ENCODE data around the gene KNL1.

Gene KNL1

GRCh38 chr15:40618023-40618422 is 24.0 kb downstream of the KNL1 start:
- WGBS (ENCODE audit: extremely low coverage, insufficient coverage, insufficient read length) = no CpG with 5 or more reads among the region's 2 CpGs

GRCh38 chr15:40618906-40619305 is 24.9 kb downstream of the KNL1 start:
- Histone ChIP-seq H3K18ac (ENCODE audit: low read length) (no peak overlapping the region), H3K9ac (ENCODE audit: low read length) (no peak overlapping the region), H3K4me3 (ENCODE audit: low read depth, low read length) (no peak overlapping the region), H2AFZ (ENCODE audit: insufficient read depth, low read length, poor library complexity) (no peak overlapping the region), H3K4me2 (ENCODE audit: low read length) (no peak overlapping the region), H3K4me1 (ENCODE audit: control insufficient read depth in 1 of 2, insufficient read depth in 2 of 2, low read length in 2 of 2) (no peaks in the 10 kb centered on the region), H2BK5ac (ENCODE audit: low read depth, low read length, poor library complexity) (no peak overlapping the region), H4K12ac (ENCODE audit: low read depth, low read length) (no peak overlapping the region), H2BK120ac (ENCODE audit: insufficient read depth, low read length, poor library complexity) (no peak overlapping the region), H3K14ac (ENCODE audit: low read length) (no peak overlapping the region), H3K23ac (ENCODE audit: low read length) (no peak overlapping the region), H3K4ac (ENCODE audit: low read depth, low read length) (no peak overlapping the region), H4K8ac (ENCODE audit: low read depth, low read length) (no peak overlapping the region), H2AK5ac (ENCODE audit: low read length) (no peak overlapping the region), H3K27ac (ENCODE audit: low read depth, low read length) (no peak overlapping the region), H3K27me3 (ENCODE audit: insufficient read depth, low read length) (no peaks in the 10 kb centered on the region), H3K79me1 (ENCODE audit: low read length) (no peaks in the 10 kb centered on the region), H2BK12ac (ENCODE audit: low read length) (no peak overlapping the region), H4K91ac (ENCODE audit: low read depth, low read length) (no peak overlapping the region), H3K79me2 (ENCODE audit: control insufficient read depth, insufficient read depth, low read length, poor library complexity) (no peaks in the 10 kb centered on the region), H3K9me3 (ENCODE audit: insufficient read depth, low read depth, low read length) (no peaks in the 10 kb centered on the region), H3K36me3 (ENCODE audit: control insufficient read depth in 1 of 2, insufficient read depth in 2 of 2, low read length in 2 of 2) (no peaks in the 10 kb centered on the region)
- no peak for DNase-seq

More at GRCh38 chr15:40618023-40618422, 24.0 kb downstream of the KNL1 start:
- Histone ChIP-seq H3K4me1 (ENCODE audit: control insufficient read depth in 1 of 2, insufficient read depth in 2 of 2, low read length in 2 of 2) (no peaks in the 10 kb centered on the region), H3K9me3 (ENCODE audit: insufficient read depth, low read depth, low read length) (no peaks in the 10 kb centered on the region), H3K27me3 (ENCODE audit: insufficient read depth, low read length) (no peaks in the 10 kb centered on the region), H3K79me2 (ENCODE audit: control insufficient read depth, insufficient read depth, low read length, poor library complexity) (no peaks in the 10 kb centered on the region), H4K91ac (ENCODE audit: low read depth, low read length) (no peak overlapping the region), H2BK12ac (ENCODE audit: low read length) (no peak overlapping the region), H2BK120ac (ENCODE audit: insufficient read depth, low read length, poor library complexity) (no peak overlapping the region), H2BK5ac (ENCODE audit: low read depth, low read length, poor library complexity) (no peak overlapping the region), H4K8ac (ENCODE audit: low read depth, low read length) (no peak overlapping the region), H4K12ac (ENCODE audit: low read depth, low read length) (no peak overlapping the region), H3K23ac (ENCODE audit: low read length) (no peak overlapping the region), H3K18ac (ENCODE audit: low read length) (no peak overlapping the region), H2AFZ (ENCODE audit: insufficient read depth, low read length, poor library complexity) (no peak overlapping the region), H3K9ac (ENCODE audit: low read length) (no peak overlapping the region), H3K79me1 (ENCODE audit: low read length) (no peaks in the 10 kb centered on the region), H3K4ac (ENCODE audit: low read depth, low read length) (no peak overlapping the region), H3K4me2 (ENCODE audit: low read length) (no peak overlapping the region), H3K14ac (ENCODE audit: low read length) (no peak overlapping the region), H3K36me3 (ENCODE audit: control insufficient read depth in 1 of 2, insufficient read depth in 2 of 2, low read length in 2 of 2) (no peaks in the 10 kb centered on the region), H3K4me3 (ENCODE audit: low read depth, low read length) (no peak overlapping the region), H2AK5ac (ENCODE audit: low read length) (no peak overlapping the region), H3K27ac (ENCODE audit: low read depth, low read length) (no peak overlapping the region)
- no peak for DNase-seq

DNA sequence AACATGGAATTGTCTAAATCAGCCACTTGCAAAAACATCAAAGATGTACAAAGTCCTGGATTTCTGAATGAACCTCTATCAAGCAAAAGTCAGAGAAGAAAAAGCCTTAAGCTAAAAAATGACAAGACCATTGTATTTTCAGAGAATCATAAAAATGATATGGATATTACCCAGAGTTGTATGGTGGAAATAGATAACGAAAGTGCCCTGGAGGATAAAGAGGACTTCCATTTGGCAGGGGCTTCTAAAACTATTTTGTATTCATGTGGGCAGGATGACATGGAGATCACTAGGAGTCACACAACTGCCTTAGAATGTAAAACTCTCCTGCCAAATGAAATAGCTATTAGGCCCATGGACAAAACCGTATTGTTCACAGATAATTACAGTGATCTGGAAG is 29.3 kb downstream of the KNL1 start:
- H3K23ac ChIP-seq (ENCODE audit: low read length) = no peak overlapping the region
- WGBS (ENCODE audit: extremely low coverage, insufficient coverage, insufficient read length) = no CpG with 5 or more reads among the region's 2 CpGs
- H3K4me2 ChIP-seq (ENCODE audit: low read length) = no peak overlapping the region
- H2BK5ac ChIP-seq (ENCODE audit: low read depth, low read length, poor library complexity) = no peak overlapping the region
- no peak overlapping the region for H3K14ac ChIP-seq (ENCODE audit: low read length)
- no peaks in the 10 kb centered on the region for H3K4me1 ChIP-seq (ENCODE audit: control insufficient read depth in 1 of 2, insufficient read depth in 2 of 2, low read length in 2 of 2)
- H3K4me3 ChIP-seq (ENCODE audit: low read depth, low read length) = no peak overlapping the region
- H3K79me2 ChIP-seq (ENCODE audit: control insufficient read depth, insufficient read depth, low read length, poor library complexity) = no peaks in the 10 kb centered on the region
- H3K79me1 ChIP-seq (ENCODE audit: low read length) = no peaks in the 10 kb centered on the region
- H4K8ac ChIP-seq (ENCODE audit: low read depth, low read length) = no peak overlapping the region
- H2BK120ac ChIP-seq (ENCODE audit: insufficient read depth, low read length, poor library complexity) = no peak overlapping the region
- H3K9me3 ChIP-seq (ENCODE audit: insufficient read depth, low read depth, low read length) = no peaks in the 10 kb centered on the region
- H3K18ac ChIP-seq (ENCODE audit: low read length) = no peak overlapping the region
- H2AK5ac ChIP-seq (ENCODE audit: low read length) = no peak overlapping the region
- no peak for DNase-seq
- H4K12ac ChIP-seq (ENCODE audit: low read depth, low read length) = no peak overlapping the region
- H3K9ac ChIP-seq (ENCODE audit: low read length) = no peak overlapping the region
- H3K36me3 ChIP-seq (ENCODE audit: control insufficient read depth in 1 of 2, insufficient read depth in 2 of 2, low read length in 2 of 2) = peaks cover 0 to 2% of the 10 kb centered on the region in 2 experiments
- H2AFZ ChIP-seq (ENCODE audit: insufficient read depth, low read length, poor library complexity) = no peak overlapping the region
- H3K27me3 ChIP-seq (ENCODE audit: insufficient read depth, low read length) = no peaks in the 10 kb centered on the region
- no peak overlapping the region for H2BK12ac ChIP-seq (ENCODE audit: low read length)
- H3K4ac ChIP-seq (ENCODE audit: low read depth, low read length) = no peak overlapping the region
- no peak overlapping the region for H3K27ac ChIP-seq (ENCODE audit: low read depth, low read length)
- H4K91ac ChIP-seq (ENCODE audit: low read depth, low read length) = no peak overlapping the region

DNA sequence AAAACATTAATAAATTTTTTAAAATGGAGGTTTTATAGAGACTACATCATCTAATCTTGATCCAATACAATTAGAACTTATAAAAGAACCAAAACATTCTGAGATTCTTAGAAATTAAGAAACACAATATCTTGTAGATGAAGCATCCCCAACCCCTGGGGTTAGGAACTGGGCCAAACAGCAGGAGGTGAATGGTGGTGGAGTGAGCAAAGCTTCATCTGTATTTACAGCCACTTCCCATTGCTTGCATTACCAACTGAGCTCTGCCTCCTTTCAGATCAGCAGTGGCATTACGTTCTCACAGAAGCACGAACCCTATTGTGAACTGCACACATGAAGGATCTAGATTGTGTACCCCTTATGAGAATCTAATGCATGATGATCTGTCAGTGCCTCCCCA is 36.3 kb downstream of the KNL1 start:
- Histone ChIP-seq H3K36me3 (ENCODE audit: control insufficient read depth in 1 of 2, insufficient read depth in 2 of 2, low read length in 2 of 2) (peaks cover 8 to 11% of the 10 kb centered on the region in 2 experiments), H3K9me3 (ENCODE audit: insufficient read depth, low read depth, low read length) (no peaks in the 10 kb centered on the region), H2AK5ac (ENCODE audit: low read length) (no peak overlapping the region), H4K91ac (ENCODE audit: low read depth, low read length) (no peak overlapping the region), H3K79me1 (ENCODE audit: low read length) (no peaks in the 10 kb centered on the region), H2BK120ac (ENCODE audit: insufficient read depth, low read length, poor library complexity) (no peak overlapping the region), H3K79me2 (ENCODE audit: control insufficient read depth, insufficient read depth, low read length, poor library complexity) (no peaks in the 10 kb centered on the region), H3K27ac (ENCODE audit: low read depth, low read length) (no peak overlapping the region), H2BK5ac (ENCODE audit: low read depth, low read length, poor library complexity) (no peak overlapping the region), H2BK12ac (ENCODE audit: low read length) (no peak overlapping the region), H2AFZ (ENCODE audit: insufficient read depth, low read length, poor library complexity) (no peak overlapping the region), H3K14ac (ENCODE audit: low read length) (no peak overlapping the region), H3K23ac (ENCODE audit: low read length) (no peak overlapping the region), H4K12ac (ENCODE audit: low read depth, low read length) (no peak overlapping the region), H3K27me3 (ENCODE audit: insufficient read depth, low read length) (no peaks in the 10 kb centered on the region), H3K4me3 (ENCODE audit: low read depth, low read length) (no peak overlapping the region), H4K8ac (ENCODE audit: low read depth, low read length) (no peak overlapping the region), H3K4ac (ENCODE audit: low read depth, low read length) (no peak overlapping the region), H3K18ac (ENCODE audit: low read length) (no peak overlapping the region), H3K4me1 (ENCODE audit: control insufficient read depth in 1 of 2, insufficient read depth in 2 of 2, low read length in 2 of 2) (no peaks in the 10 kb centered on the region), H3K4me2 (ENCODE audit: low read length) (no peak overlapping the region), H3K9ac (ENCODE audit: low read length) (no peak overlapping the region)
- no CpG with 5 or more reads among the region's 2 CpGs for WGBS (ENCODE audit: extremely low coverage, insufficient coverage, insufficient read length)
- no peak for DNase-seq

All from trophoblast cell (in vitro differentiated cells and primary cell).